Measurements from ENCODE around the gene PCDHA1.
A peak's percentile ranks its signal among the peaks of the same experiment; 100 is the strongest.

PCDHA1 gene

GRCh38 chr5:141040093-141040770 lies 254.3 kb downstream of the PCDHA1 start:
- DNase-seq (ENCODE audit: low spot score), result peak; percentile 47

GRCh38 chr5:141040771-141041426 lies 255.0 kb downstream of the PCDHA1 start:
- FAIRE-seq (peak; percentile 95), DNase-seq (ENCODE audit: low spot score) (peak; percentile 88)

More at GRCh38 chr5:141040093-141040770, 254.3 kb downstream of the PCDHA1 start:
- no peak for FAIRE-seq

GRCh38 chr5:141041427-141041785 lies 255.5 kb downstream of the PCDHA1 start:
- no peak for FAIRE-seq
- no peak for DNase-seq (ENCODE audit: low spot score)

- DNase-seq (ENCODE audit: low spot score), result no peak
- FAIRE-seq, result no peak
Observed at GRCh38 chr5:141042555-141042954, 256.6 kb downstream of the PCDHA1 start.

- DNase-seq (ENCODE audit: low spot score) (no peak), FAIRE-seq (no peak)
Observed at GRCh38 chr5:141050622-141051520, 264.9 kb downstream of the PCDHA1 start, which contains the start of gene PCDHB1. TSS of gene PCDHB1 (plus strand) at chr5:141051374. CDS start at chr5:141051471, 97 bp downstream.

GRCh38 chr5:141051521-141051866 lies 265.6 kb downstream of the PCDHA1 start:
- DNase-seq (ENCODE audit: low spot score), result no peak
- FAIRE-seq, result no peak
